HepG2 (cell line): ENCODE results near the gene C2orf81. TPM values are rescaled to one million over a fixed set of nuclear protein-coding genes. Genes with fewer than 3 reads are reported as not detected.

Source experiments
- CEBPG ChIP-seq: IDR thresholded peaks from 2 replicates; pipeline ENCODE4 v1.6.1; 2016
- EED ChIP-seq: sonication (generic); formaldehyde crosslinking; IDR thresholded peaks from 2 replicates; pipeline ENCODE4 v1.5.0; 2020; ENCODE audit warnings: mild to moderate bottlenecking, missing genetic modification reagents
- ELF3 ChIP-seq: IDR thresholded peaks from 2 replicates; pipeline ENCODE4 v1.6.1; 2016; ENCODE audit warnings: missing genetic modification reagents, missing compliant biosample characterization
- EP300 ChIP-seq, 3 experiments: sonication (generic) in 1 of 3; formaldehyde crosslinking in 1 of 3; IDR thresholded peaks; 2 replicates each; pipeline versions ENCODE4 v1.5.1 to v1.6.1; 2011 to 2020; ENCODE audit warnings: low read depth in 2 of 3, low read length in 2 of 3, borderline replicate concordance in 1 of 3, improper control_type of control experiment in 1 of 3, mild to moderate bottlenecking in 1 of 3, missing genetic modification reagents in 1 of 3, moderate library complexity in 1 of 3
- KDM6A ChIP-seq: IDR thresholded peaks from 2 replicates; pipeline ENCODE4 v1.6.1; 2016; ENCODE audit warnings: low read depth
- KMT2B ChIP-seq: IDR thresholded peaks from 2 replicates; pipeline ENCODE4 v1.6.1; 2016; ENCODE audit warnings: missing genetic modification reagents, missing compliant biosample characterization
- PHF20 ChIP-seq: sonication (generic); formaldehyde crosslinking; IDR thresholded peaks from 2 replicates; pipeline ENCODE4 v1.5.0; 2020; ENCODE audit warnings: mild to moderate bottlenecking, missing genetic modification reagents
- POLR2A ChIP-seq, 2 experiments: IDR thresholded peaks; 2 replicates each; pipeline ENCODE4 v1.6.1; 2011; ENCODE audit warnings: low read depth in 2 of 2, low read length in 2 of 2, mild to moderate bottlenecking in 1 of 2, moderate library complexity in 1 of 2; ENCODE audit not compliant: insufficient read depth in 1 of 2
- POLR2G ChIP-seq: fragments of 200-400 bp; formaldehyde crosslinking; IDR thresholded peaks from 2 replicates; pipeline ENCODE4 v1.6.1; 2018; ENCODE audit warnings: mild to moderate bottlenecking, low read depth, low read length, moderate library complexity
- PRDM15 ChIP-seq: sonication (generic); formaldehyde crosslinking; IDR thresholded peaks from 2 replicates; pipeline ENCODE4 v1.4.0; 2020; ENCODE audit warnings: missing genetic modification reagents
- SRY ChIP-seq: sonication (generic); formaldehyde crosslinking; IDR thresholded peaks from 2 replicates; pipeline ENCODE4 v1.8.0; 2022; ENCODE audit warnings: mild to moderate bottlenecking, missing genetic modification reagents
- TCF7L2 ChIP-seq: IDR thresholded peaks from 2 replicates; pipeline ENCODE4 v1.6.1; 2011; ENCODE audit warnings: mild to moderate bottlenecking, low read depth, low read length, moderate library complexity
- ZMYM4 ChIP-seq: sonication (generic); formaldehyde crosslinking; IDR thresholded peaks from 2 replicates; pipeline ENCODE4 v1.8.1; 2023; ENCODE audit warnings: mild to moderate bottlenecking, missing genetic modification reagents
- ZNF12 ChIP-seq: sonication (generic); formaldehyde crosslinking; IDR thresholded peaks from 2 replicates; pipeline ENCODE4 v1.5.0; 2020; ENCODE audit warnings: missing genetic modification reagents
- ZNF24 ChIP-seq: fragments of 450-650 bp; IDR thresholded peaks from 2 replicates; pipeline ENCODE4 v1.6.1; 2017; ENCODE audit warnings: antibody characterized with exemption, mild to moderate bottlenecking
- ZNF451 ChIP-seq: sonication (generic); formaldehyde crosslinking; IDR thresholded peaks from 2 replicates; pipeline ENCODE4 v1.5.0; 2020; ENCODE audit warnings: mild to moderate bottlenecking, missing genetic modification reagents
- ZNF557 ChIP-seq: sonication (generic); formaldehyde crosslinking; IDR thresholded peaks from 2 replicates; pipeline ENCODE4 v1.4.0; 2020; ENCODE audit warnings: missing genetic modification reagents
- ZNF580 ChIP-seq: IDR thresholded peaks from 2 replicates; pipeline ENCODE4 v1.6.1; 2016; ENCODE audit warnings: low read depth, borderline replicate concordance
- ZNF615 ChIP-seq: sonication (generic); formaldehyde crosslinking; IDR thresholded peaks from 2 replicates; pipeline ENCODE4 v1.5.0; 2020; ENCODE audit warnings: mild to moderate bottlenecking, missing genetic modification reagents, borderline replicate concordance
- ZNF7 ChIP-seq: IDR thresholded peaks from 2 replicates; pipeline ENCODE4 v1.6.1; 2016; ENCODE audit warnings: missing biosample characterization, missing genetic modification reagents
- ZNF703 ChIP-seq: sonication (generic); formaldehyde crosslinking; IDR thresholded peaks from 2 replicates; pipeline ENCODE4 v1.5.1; 2020; ENCODE audit warnings: missing genetic modification reagents, mild to moderate bottlenecking, moderate library complexity, borderline replicate concordance
- ZNF775 ChIP-seq: sonication (generic); formaldehyde crosslinking; IDR thresholded peaks from 2 replicates; pipeline ENCODE4 v1.4.0; 2020; ENCODE audit warnings: missing genetic modification reagents, mild to moderate bottlenecking, moderate library complexity, borderline replicate concordance
- ZNF792 ChIP-seq: IDR thresholded peaks from 2 replicates; pipeline ENCODE4 v1.6.1; 2016
- ZNF83 ChIP-seq: sonication (generic); formaldehyde crosslinking; IDR thresholded peaks from 2 replicates; pipeline ENCODE4 v1.4.0; 2020; ENCODE audit warnings: missing genetic modification reagents, mild to moderate bottlenecking, borderline replicate concordance
- ZNF841 ChIP-seq: sonication (generic); formaldehyde crosslinking; IDR thresholded peaks from 2 replicates; pipeline ENCODE4 v1.8.1; 2023; ENCODE audit warnings: missing genetic modification reagents, borderline replicate concordance
- ZNF850 ChIP-seq: sonication (generic); formaldehyde crosslinking; conservative IDR thresholded peaks from 2 replicates; pipeline ENCODE4 v1.9.0; 2021; ENCODE audit warnings: mild to moderate bottlenecking, missing genetic modification reagents
- ZSCAN22 ChIP-seq: sonication (generic); formaldehyde crosslinking; IDR thresholded peaks from 2 replicates; pipeline ENCODE4 v1.4.0; 2020; ENCODE audit warnings: mild to moderate bottlenecking, missing genetic modification reagents
- polyA plus RNA-seq, 8 experiments: library from polyadenylated mRNA; depleted of rRNA in 3 of 8; stranded (reverse) in 7 of 8; unstranded in 1 of 8; fragments of >200 nt; fragmentation: Illumina TruSeq in 4 of 8; extraction: Trizol in 4 of 8; gene quantifications; 2 replicates each; pipeline versions ENCODE4 v1.2.1 to v1.2.3, GENCODE V29; 2011 to 2016; ENCODE audit warnings: low read depth in 4 of 8, missing spikeins in 1 of 8, mixed read lengths in 1 of 8; ENCODE audit not compliant: insufficient read depth in 1 of 8
- total RNA-seq, 5 experiments: library from RNA; depleted of rRNA; stranded (reverse); fragments of >200 nt; fragmentation: Illumina TruSeq; extraction: Trizol; gene quantifications; 2 replicates each; pipeline ENCODE4 v1.2.3, GENCODE V29; 2016; ENCODE audit warnings: low read depth in 1 of 5

Gene C2orf81
- total and polyA plus RNA-seq, 2 of the 13 experiments (the other 11 are each of a cell fraction or from before 2014, with no cell fraction given), result 0.15 to 0.17 TPM

DNA sequence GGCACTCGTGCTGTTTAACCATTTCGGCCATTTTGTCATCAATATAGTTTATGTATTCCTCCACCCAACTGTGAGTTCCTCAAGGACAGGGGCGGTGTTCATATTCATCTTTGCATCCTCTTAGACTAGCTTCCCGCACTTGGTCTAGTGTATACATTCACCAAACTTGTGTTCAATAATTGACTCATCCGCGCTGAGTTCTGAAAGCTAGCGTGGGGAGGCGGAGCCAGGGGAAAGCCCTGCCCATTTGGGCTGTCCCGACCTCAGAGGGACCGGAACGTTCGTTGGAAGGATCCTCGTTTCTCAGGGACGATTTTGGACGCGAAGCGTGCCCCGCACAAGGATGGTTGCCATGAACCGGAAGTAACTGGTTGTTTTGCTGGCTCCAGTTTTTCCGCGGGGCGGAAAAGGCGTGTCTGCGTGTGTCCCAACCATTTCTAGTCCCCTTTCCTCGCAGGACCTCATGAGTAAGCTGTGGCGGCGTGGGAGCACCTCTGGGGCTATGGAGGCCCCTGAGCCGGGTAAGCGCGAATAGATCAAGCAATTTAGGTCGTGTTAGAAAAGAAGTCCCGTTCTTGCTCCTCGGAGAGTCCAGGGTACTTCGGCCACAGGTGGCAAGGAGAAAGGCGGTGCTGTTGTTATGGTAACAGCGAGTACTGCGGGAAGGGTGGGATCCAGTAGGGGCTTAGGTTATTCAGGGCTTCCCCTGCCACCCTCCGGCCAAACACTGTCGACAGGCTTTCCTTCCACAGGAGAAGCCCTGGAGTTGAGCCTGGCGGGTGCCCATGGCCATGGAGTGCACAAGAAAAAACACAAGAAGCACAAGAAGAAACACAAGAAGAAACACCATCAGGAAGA, 33.5 kb upstream of the C2orf81 start, which contains the start of gene INO80B (continued):
- TF ChIP-seq EED (no peak; the same call in 1 of the 2 replicates), ZNF841 (0 out of 2 replicates have a peak, but pooled peaks have one; percentile 45), ZMYM4 (CRISPR knock-in tag) (peak; percentile 89), ZNF557 (0 out of 2 replicates have a peak, but pooled peaks have one; percentile 12), CEBPG (CRISPR knock-in tag) (peak; percentile 69), ZNF24 (peak; percentile 80; the same call in 1 of the 2 replicates), ZSCAN22 (CRISPR knock-in tag) (no peak), POLR2G (peak; percentile 76), ZNF12 (CRISPR knock-in tag) (peak; percentile 62), TCF7L2 (no peak), ZNF451 (peak; percentile 88), ZNF792 (CRISPR knock-in tag) (peak; percentile 95; the same call in 1 of the 2 replicates), PRDM15 (peak; percentile 16; the same call in 1 of the 2 replicates), ELF3 (CRISPR knock-in tag) (peak; percentile 95), ZNF83 (CRISPR knock-in tag) (peak; percentile 58; the same call in 1 of the 2 replicates), SRY (CRISPR knock-in tag) (peak; percentile 74), ZNF580 (peak; percentile 98; the same call in 1 of the 2 replicates), ZNF703 (CRISPR knock-in tag) (no peak), ZNF7 (CRISPR knock-in tag) (peak; percentile 82; the same call in 1 of the 2 replicates), PHF20 (CRISPR knock-in tag) (peak; percentile 95), EP300 (IDR thresholded peaks at IDR 0.05; ENCODE audit: low read depth in 2 of 2, low read length in 2 of 2) (peak in 1 of 2 experiments; percentile 67; a peak in 2 of 4 replicates), EP300 (CRISPR knock-in tag; IDR thresholded peaks at IDR 0.05; ENCODE audit: borderline replicate concordance) (peak; percentile 63; the same call in 1 of the 2 replicates), KMT2B (peak; percentile 91), ZNF850 (no peak), ZNF615 (CRISPR knock-in tag) (peak; percentile 82; the same call in 1 of the 2 replicates), POLR2A (IDR thresholded peaks at IDR 0.05; ENCODE audit: insufficient read depth in 1 of 2, low read depth in 2 of 2, low read length in 2 of 2) (peak in 1 of 2 experiments; percentile 51; a peak in 1 of 4 replicates), KDM6A (no peak), ZNF775 (CRISPR knock-in tag) (no peak; the same call in 1 of the 2 replicates)
